ENCODE results near the gene LILRA5. TPM values are rescaled to one million over a fixed set of nuclear protein-coding genes. Genes with fewer than 3 reads are reported as not detected.

The LILRA5 gene
- total RNA-seq, 1 experiment from 2014 or later, result not detected

DNA sequence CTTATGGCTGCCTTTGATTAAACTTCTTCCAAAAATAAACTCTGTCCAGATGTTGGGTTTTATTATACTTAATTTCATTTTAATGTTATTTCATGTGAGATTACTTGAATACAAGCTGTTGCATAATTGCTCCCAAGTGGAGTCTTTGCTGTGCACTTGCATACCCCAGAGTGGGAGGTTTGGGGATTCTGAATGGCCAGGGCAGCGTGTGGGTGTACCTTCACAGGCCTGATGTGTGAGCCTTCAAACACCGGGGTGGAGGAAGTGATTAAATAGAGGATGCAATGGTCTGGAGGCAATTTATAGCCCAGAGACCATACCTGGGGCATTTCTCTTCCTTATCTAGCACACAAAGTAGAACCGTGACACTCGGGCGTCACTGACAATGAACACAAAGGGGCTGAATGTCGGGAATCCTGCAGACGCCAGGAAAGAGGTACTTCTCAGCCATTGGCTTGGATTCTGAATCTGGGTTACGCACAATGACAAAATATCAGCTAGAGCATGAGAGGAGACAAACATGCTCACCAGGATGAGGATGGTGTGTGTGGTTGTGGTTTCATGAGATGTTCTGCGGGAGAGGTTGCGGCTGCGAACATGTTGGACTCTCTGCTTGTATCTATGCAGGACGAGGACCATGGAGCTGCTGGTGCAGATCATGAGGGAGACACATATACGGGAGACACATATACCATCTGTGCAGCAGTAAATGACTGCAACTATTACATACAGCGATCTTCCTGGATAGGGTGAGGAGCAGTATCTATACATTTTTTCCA is 7.1 kb upstream of the LILRA5 start:
- DNase-seq, result no peak
- Histone ChIP-seq H3F3A (ENCODE audit: insufficient read depth, low read depth) (no peaks in the 10 kb centered on the region), H4K20me1 (ENCODE audit: insufficient read depth) (no peaks in the 10 kb centered on the region), H3K36me3 (ENCODE audit: low read depth) (no peaks in the 10 kb centered on the region), H3K9me2 (ENCODE audit: insufficient read depth) (no peaks in the 10 kb centered on the region), H3K9me3 (ENCODE audit: insufficient read depth, low read depth) (no peaks in the 10 kb centered on the region), H3K4me3 (no peak overlapping the region), H3K4me2 (no peak overlapping the region), H3K79me2 (ENCODE audit: low read depth) (no peaks in the 10 kb centered on the region), H3K4me1 (replicated peaks; ENCODE audit: insufficient read depth) (no peaks in the 10 kb centered on the region), H3K27me3 (ENCODE audit: insufficient read depth, low read depth) (peaks cover 70% of the 10 kb centered on the region), H2AFZ (no peak overlapping the region), H3K27ac (no peak overlapping the region)
- intact Hi-C loops (cut with micrococcal nuclease; ENCODE audit: unreplicated experiment), result no loop called here
- ChIA-PET POLR2A (ENCODE audit: unreplicated experiment) (no interaction called here), CTCF (no interaction called here)
- TF ChIP-seq, protein P1, sequence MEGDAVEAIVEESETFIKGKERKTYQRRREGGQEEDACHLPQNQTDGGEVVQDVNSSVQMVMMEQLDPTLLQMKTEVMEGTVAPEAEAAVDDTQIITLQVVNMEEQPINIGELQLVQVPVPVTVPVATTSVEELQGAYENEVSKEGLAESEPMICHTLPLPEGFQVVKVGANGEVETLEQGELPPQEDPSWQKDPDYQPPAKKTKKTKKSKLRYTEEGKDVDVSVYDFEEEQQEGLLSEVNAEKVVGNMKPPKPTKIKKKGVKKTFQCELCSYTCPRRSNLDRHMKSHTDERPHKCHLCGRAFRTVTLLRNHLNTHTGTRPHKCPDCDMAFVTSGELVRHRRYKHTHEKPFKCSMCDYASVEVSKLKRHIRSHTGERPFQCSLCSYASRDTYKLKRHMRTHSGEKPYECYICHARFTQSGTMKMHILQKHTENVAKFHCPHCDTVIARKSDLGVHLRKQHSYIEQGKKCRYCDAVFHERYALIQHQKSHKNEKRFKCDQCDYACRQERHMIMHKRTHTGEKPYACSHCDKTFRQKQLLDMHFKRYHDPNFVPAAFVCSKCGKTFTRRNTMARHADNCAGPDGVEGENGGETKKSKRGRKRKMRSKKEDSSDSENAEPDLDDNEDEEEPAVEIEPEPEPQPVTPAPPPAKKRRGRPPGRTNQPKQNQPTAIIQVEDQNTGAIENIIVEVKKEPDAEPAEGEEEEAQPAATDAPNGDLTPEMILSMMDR (conservative IDR thresholded peaks at IDR 0.05), result no peak
- no peak for TF ChIP-seq EZH2 (IDR thresholded peaks at IDR 0.05; ENCODE audit: low read depth)
- no TSS peak for BruUV-seq (replicated peaks)

DNA sequence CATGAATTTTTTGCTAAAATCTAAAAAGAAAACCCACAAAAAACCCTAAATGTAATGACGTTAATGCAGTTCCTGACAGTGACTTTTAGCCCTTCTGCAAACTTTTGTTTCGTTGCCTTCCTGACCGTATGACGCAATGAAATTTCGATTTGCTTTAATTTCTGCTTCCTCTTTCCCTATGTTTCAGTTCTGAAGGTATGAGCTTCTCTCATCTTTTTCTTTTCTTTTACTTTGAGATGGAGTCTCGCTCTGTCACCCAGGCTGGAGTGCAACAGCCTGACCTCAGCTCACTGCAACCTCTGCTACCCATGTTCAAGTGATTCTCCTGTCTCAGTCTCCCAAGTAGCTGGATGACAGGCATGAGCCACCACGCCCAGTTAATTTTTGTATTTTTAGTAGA is 6.1 kb upstream of the LILRA5 start:
- no TSS peak for BruUV-seq (replicated peaks)
- CTCF ChIA-PET, result no interaction called here

GRCh38 chr19:54317965-54318240 is 4.9 kb upstream of the LILRA5 start:
- no TSS peak for BruUV-seq (replicated peaks)
- Histone ChIP-seq H4K20me1 (ENCODE audit: insufficient read depth) (no peaks in the 10 kb centered on the region), H3K79me2 (ENCODE audit: low read depth) (no peaks in the 10 kb centered on the region), H3K4me3 (no peak overlapping the region), H3K27me3 (ENCODE audit: insufficient read depth, low read depth) (peaks cover 91% of the 10 kb centered on the region), H3K36me3 (ENCODE audit: low read depth) (no peaks in the 10 kb centered on the region), H3K4me1 (replicated peaks; ENCODE audit: insufficient read depth) (no peaks in the 10 kb centered on the region), H3K27ac (no peak overlapping the region), H3F3A (ENCODE audit: insufficient read depth, low read depth) (no peaks in the 10 kb centered on the region), H3K9me2 (ENCODE audit: insufficient read depth) (no peaks in the 10 kb centered on the region), H2AFZ (no peak overlapping the region), H3K9me3 (ENCODE audit: insufficient read depth, low read depth) (no peaks in the 10 kb centered on the region), H3K4me2 (no peak overlapping the region)
- CTCF ChIA-PET, result no interaction called here
- TF ChIP-seq, protein P1 (conservative IDR thresholded peaks at IDR 0.05), result no peak
- TF ChIP-seq EZH2 (IDR thresholded peaks at IDR 0.05; ENCODE audit: low read depth), result no peak
- no peak for DNase-seq
- intact Hi-C loops (cut with micrococcal nuclease; ENCODE audit: unreplicated experiment), result no loop called here
- POLR2A ChIA-PET (ENCODE audit: unreplicated experiment), result no interaction called here

More for the DNA sequence above, 6.1 kb upstream of the LILRA5 start:
- no peaks in the 10 kb centered on the region for H3F3A ChIP-seq (ENCODE audit: insufficient read depth, low read depth)
- H4K20me1 ChIP-seq (ENCODE audit: insufficient read depth), result no peaks in the 10 kb centered on the region
- H3K9me3 ChIP-seq (ENCODE audit: insufficient read depth, low read depth), result no peaks in the 10 kb centered on the region
- POLR2A ChIA-PET (ENCODE audit: unreplicated experiment), result no interaction called here
- intact Hi-C loops (cut with micrococcal nuclease; ENCODE audit: unreplicated experiment), result no loop called here
- H3K27me3 ChIP-seq (ENCODE audit: insufficient read depth, low read depth), result peaks cover 80% of the 10 kb centered on the region
- no peak overlapping the region for H2AFZ ChIP-seq
- TF ChIP-seq, protein P1 (conservative IDR thresholded peaks at IDR 0.05), result no peak
- no peak for TF ChIP-seq EZH2 (IDR thresholded peaks at IDR 0.05; ENCODE audit: low read depth)
- no peak overlapping the region for H3K27ac ChIP-seq
- H3K4me1 ChIP-seq (replicated peaks; ENCODE audit: insufficient read depth), result no peaks in the 10 kb centered on the region
- no peak overlapping the region for H3K4me2 ChIP-seq
- H3K36me3 ChIP-seq (ENCODE audit: low read depth), result no peaks in the 10 kb centered on the region
- DNase-seq, result no peak
- H3K4me3 ChIP-seq, result no peak overlapping the region
- H3K9me2 ChIP-seq (ENCODE audit: insufficient read depth), result no peaks in the 10 kb centered on the region
- H3K79me2 ChIP-seq (ENCODE audit: low read depth), result no peaks in the 10 kb centered on the region

Measured in PC-9 (cell line).